HepG2 (cell line): Measurements from ENCODE around the gene RMDN2. TPM values are rescaled to one million over a fixed set of nuclear protein-coding genes. Genes with fewer than 3 reads are reported as not detected.

Experiments
- ATAC-seq: fragments of 200-7000 bp; cut with Tn5 transposase; 3 replicates; pipeline ENCODE4 v1.9.1; 2020; ENCODE audit warnings: mild to moderate bottlenecking, moderate library complexity
- BruUV-seq: library from RNA; stranded (reverse); fragments of 400-500 nt; replicated peaks from 2 replicates; lab custom pipeline; 2021; lab: Mats Ljungman, UMichigan
- CTCF ChIA-PET: fragments of 300-600 bp; formaldehyde crosslinking; extraction: SDS; loops from one replicate; lab custom pipeline; 2021; ENCODE audit warnings: low total read pairs, inconsistent platforms, low intra/inter-chr PET ratio; lab: Yijun Ruan, JAX
- POLR2A ChIA-PET: fragments of 350-600 bp; sonication (Branson Sonifier 250); formaldehyde crosslinking; loops from one replicate; lab custom pipeline; 2020; ENCODE audit warnings: antibody characterized with exemption, inconsistent platforms; lab: Yijun Ruan, JAX
- DNase-seq: peaks from one replicate; pipeline ENCODE4 v3.0.0-alpha.2; 2015; ENCODE audit warnings: low spot score
- FAIRE-seq: peaks from 3 replicates; lab custom pipeline; 2011; peaks lifted over from hg19 to GRCh38; lab: Jason Lieb, UNC
- H2AFZ ChIP-seq: one replicate; pipeline ENCODE4 v1.6.1; 2011; ENCODE audit warnings: low read length, inconsistent platforms
- H3K27ac ChIP-seq: fragments of 300-600 bp; 3 replicates; pipeline ENCODE4 v1.8.0; 2011; ENCODE audit warnings: mixed run types, mild to moderate bottlenecking, mixed read lengths, low read length, inconsistent platforms; ENCODE audit not compliant: insufficient read depth; ENCODE audit errors: extremely low read length
- H3K27me3 ChIP-seq, 2 experiments: fragments of 200-600 bp in 1 of 2; 2 replicates in 1 of 2; 3 replicates in 1 of 2; pipeline versions ENCODE4 v1.6.0 to v1.8.0; 2011; ENCODE audit warnings: low read length in 2 of 2, mild to moderate bottlenecking in 2 of 2, moderate library complexity in 2 of 2, inconsistent platforms in 1 of 2; ENCODE audit not compliant: insufficient read depth in 2 of 2, control insufficient read depth in 1 of 2
- H3K36me3 ChIP-seq, 2 experiments: fragments of 200-600 bp in 1 of 2; replicated peaks in 1 of 2; 2 replicates in 1 of 2; 3 replicates in 1 of 2; pipeline versions ENCODE4 v1.5.1 to v1.8.0; 2011; ENCODE audit warnings: low read length in 2 of 2, inconsistent platforms in 1 of 2; ENCODE audit not compliant: insufficient read depth in 2 of 2, control insufficient read depth in 1 of 2
- H3K4me1 ChIP-seq: 2 replicates; pipeline ENCODE4 v1.5.1; 2012; ENCODE audit warnings: low read length, inconsistent platforms; ENCODE audit not compliant: insufficient read depth
- H3K4me2 ChIP-seq: 2 replicates; pipeline ENCODE4 v1.6.0; 2011; ENCODE audit warnings: low read depth, low read length, inconsistent platforms
- H3K4me3 ChIP-seq, 3 experiments: fragments of 200-600 bp in 1 of 3; sonication (generic), shearing (Covaris generic) in 1 of 3; replicated peaks in 1 of 3; 2 replicates each; pipeline ENCODE4 v1.5.1; 2011 to 2016; ENCODE audit warnings: low read length in 3 of 3, inconsistent platforms in 2 of 3, low read depth in 2 of 3, mild to moderate bottlenecking in 2 of 3, control low read depth in 1 of 3, mixed read lengths in 1 of 3; ENCODE audit not compliant: insufficient read depth in 1 of 3
- H3K79me2 ChIP-seq: one replicate; pipeline ENCODE4 v1.6.1; 2011; ENCODE audit warnings: low read length, inconsistent platforms; ENCODE audit not compliant: insufficient read depth
- H3K9ac ChIP-seq: 2 replicates; pipeline ENCODE4 v1.6.0; 2011; ENCODE audit warnings: mild to moderate bottlenecking, low read depth, low read length, inconsistent platforms; ENCODE audit not compliant: insufficient read depth
- H3K9me3 ChIP-seq: 2 replicates; pipeline ENCODE4 v1.5.1; 2012; ENCODE audit warnings: mild to moderate bottlenecking, low read length
- H4K20me1 ChIP-seq: 2 replicates; pipeline ENCODE4 v1.6.0; 2011; ENCODE audit warnings: inconsistent platforms, mild to moderate bottlenecking, low read length, moderate library complexity; ENCODE audit not compliant: insufficient read depth
- ATF6 ChIP-seq: sonication (generic); formaldehyde crosslinking; conservative IDR thresholded peaks from 2 replicates; pipeline ENCODE4 v1.4.0; 2020; ENCODE audit warnings: missing genetic modification reagents
- HNF1B ChIP-seq: sonication (generic); formaldehyde crosslinking; IDR thresholded peaks from 2 replicates; pipeline ENCODE4 v1.5.1; 2020; ENCODE audit warnings: mild to moderate bottlenecking, moderate library complexity, missing genetic modification reagents
- JARID2 ChIP-seq: sonication (generic); formaldehyde crosslinking; IDR thresholded peaks from 2 replicates; pipeline ENCODE4 v1.8.1; 2023; ENCODE audit warnings: missing genetic modification reagents, inconsistent platforms; ENCODE audit not compliant: insufficient replicate concordance
- MAZ ChIP-seq, 2 experiments: sonication (generic) in 1 of 2; formaldehyde crosslinking in 1 of 2; IDR thresholded peaks; 2 replicates each; pipeline versions ENCODE4 v1.5.0 to v1.6.1; 2012 to 2020; ENCODE audit warnings: low read depth in 2 of 2, mild to moderate bottlenecking in 2 of 2, borderline replicate concordance in 1 of 2, improper control_type of control experiment in 1 of 2, low read length in 1 of 2, missing genetic modification reagents in 1 of 2, moderate library complexity in 1 of 2
- NCOA2 ChIP-seq: sonication (generic); formaldehyde crosslinking; IDR thresholded peaks from 2 replicates; pipeline ENCODE4 v1.8.0; 2022; ENCODE audit warnings: inconsistent platforms
- ZSCAN12 ChIP-seq: sonication (generic); formaldehyde crosslinking; IDR thresholded peaks from 2 replicates; pipeline ENCODE4 v1.9.0; 2021; ENCODE audit warnings: mild to moderate bottlenecking, missing genetic modification reagents
- ZSCAN20 ChIP-seq: sonication (generic); formaldehyde crosslinking; IDR thresholded peaks from 2 replicates; pipeline ENCODE4 v1.4.0; 2020; ENCODE audit warnings: missing genetic modification reagents, mild to moderate bottlenecking, borderline replicate concordance
- WGBS: methylation state at CpG from one replicate; pipeline ENCODE4 v1.1.6; 2017; ENCODE audit warnings: low lambda C conversion rate; 5-methylcytosine and 5-hydroxymethylcytosine counted together
- in situ Hi-C: cut with HindIII; loops from 2 replicates; pipeline ENCODE4 v1.10.0; 2017; ENCODE audit warnings: low pct_unique_long_range_greater_than_20kb; ENCODE audit not compliant: extremely low pct_ligation_motif_present
- intact Hi-C: fragments of 100-400 bp; cut with micrococcal nuclease; formaldehyde crosslinking; loops from one replicate; pipeline ENCODE4 v1.10.0; 2022; ENCODE audit not compliant: unreplicated experiment
- polyA plus RNA-seq, 8 experiments: library from polyadenylated mRNA; depleted of rRNA in 3 of 8; stranded (reverse) in 7 of 8; unstranded in 1 of 8; fragments of >200 nt; fragmentation: Illumina TruSeq in 4 of 8; extraction: Trizol in 4 of 8; gene quantifications; 2 replicates each; pipeline versions ENCODE4 v1.2.1 to v1.2.3, GENCODE V29; 2011 to 2016; ENCODE audit warnings: low read depth in 4 of 8, missing spikeins in 1 of 8, mixed read lengths in 1 of 8; ENCODE audit not compliant: insufficient read depth in 1 of 8
- total RNA-seq, 5 experiments: library from RNA; depleted of rRNA; stranded (reverse); fragments of >200 nt; fragmentation: Illumina TruSeq; extraction: Trizol; gene quantifications; 2 replicates each; pipeline ENCODE4 v1.2.3, GENCODE V29; 2016; ENCODE audit warnings: low read depth in 1 of 5

RMDN2 gene
- total and polyA plus RNA-seq, 2 of the 13 experiments (the other 11 are each of a cell fraction or from before 2014, with no cell fraction given) = 2.3 to 8.9 TPM

GRCh38 chr2:38057651-38058410 is 132.7 kb downstream of the RMDN2 start:
- Histone ChIP-seq H3K9ac (no peak overlapping the region), H3K4me2 (no peak overlapping the region), H4K20me1 (no peaks in the 10 kb centered on the region), H3K36me3 (no peaks in the 10 kb centered on the region), H2AFZ (no peak overlapping the region), H3K4me3 (no peak overlapping the region), H3K4me1 (no peaks in the 10 kb centered on the region), H3K27ac (no peak overlapping the region), H3K27me3 (no peaks in the 10 kb centered on the region; a peak in 1 of 5 replicates), H3K79me2 (no peaks in the 10 kb centered on the region), H3K9me3 (no peaks in the 10 kb centered on the region)
- TF ChIP-seq MAZ (IDR thresholded peaks at IDR 0.05; ENCODE audit: borderline replicate concordance, low read depth, low read length) (no peak), MAZ (CRISPR knock-in tag; IDR thresholded peaks at IDR 0.05; ENCODE audit: low read depth) (no peak), HNF1B (no peak), NCOA2 (CRISPR knock-in tag) (no peak), ZSCAN12 (CRISPR knock-in tag) (no peak), ATF6 (no peak), JARID2 (CRISPR knock-in tag) (no peak), ZSCAN20 (CRISPR knock-in tag) (no peak)
- ATAC-seq = no peak
- WGBS = 2% methylated on average over 3 of the region's 3 CpGs
- FAIRE-seq = no peak
- ChIA-PET CTCF (no interaction called here), POLR2A (no interaction called here)
- DNase-seq = no peak
- in situ Hi-C loops (no loop called here), intact Hi-C loops (no loop called here)
- no TSS peak for BruUV-seq
